OCI-M2 (cell line): Measurements from ENCODE around the gene L3MBTL4.

ENCODE experiments used
- DNase-seq: peaks from one replicate; lab custom pipeline; 2025; ENCODE audit not compliant: unreplicated experiment; lab: John Stamatoyannopoulos, UW

The L3MBTL4 gene

GRCh38 chr18:6367208-6367607, 47.5 kb downstream of the L3MBTL4 start:
- DNase-seq = no peak

- DNase-seq = no peak
Observed at GRCh38 chr18:6366776-6367175, 47.9 kb downstream of the L3MBTL4 start.

GRCh38 chr18:6365385-6365784, 49.3 kb downstream of the L3MBTL4 start:
- DNase-seq = no peak

GRCh38 chr18:6363216-6363615, 51.5 kb downstream of the L3MBTL4 start:
- DNase-seq = no peak

- DNase-seq = no peak
Observed at GRCh38 chr18:6362559-6363129, 52.1 kb downstream of the L3MBTL4 start.

- no peak for DNase-seq
Observed at GRCh38 chr18:6357668-6358067, 57.0 kb downstream of the L3MBTL4 start.

- no peak for DNase-seq
Observed at GRCh38 chr18:6355789-6356589, 58.7 kb downstream of the L3MBTL4 start.

GRCh38 chr18:6352275-6352674, 62.4 kb downstream of the L3MBTL4 start:
- DNase-seq = no peak

- DNase-seq = no peak
Observed at GRCh38 chr18:6342990-6343389, 71.7 kb downstream of the L3MBTL4 start.

- no peak for DNase-seq
Observed at GRCh38 chr18:6341709-6342108, 73.0 kb downstream of the L3MBTL4 start.

- DNase-seq = no peak
Observed at GRCh38 chr18:6341303-6341702, 73.4 kb downstream of the L3MBTL4 start.

- no peak for DNase-seq
Observed at GRCh38 chr18:6340121-6340520, 74.6 kb downstream of the L3MBTL4 start.

GRCh38 chr18:6336239-6336638, 78.5 kb downstream of the L3MBTL4 start:
- no peak for DNase-seq

GRCh38 chr18:6333981-6334380, 80.7 kb downstream of the L3MBTL4 start:
- DNase-seq = no peak

- DNase-seq = no peak
Observed at GRCh38 chr18:6331872-6332271, 82.8 kb downstream of the L3MBTL4 start.

- no peak for DNase-seq
Observed at GRCh38 chr18:6330786-6331185, 83.9 kb downstream of the L3MBTL4 start.

GRCh38 chr18:6328621-6329010, 86.1 kb downstream of the L3MBTL4 start:
- DNase-seq = no peak

- no peak for DNase-seq
Observed at GRCh38 chr18:6327895-6328620, 86.7 kb downstream of the L3MBTL4 start.

GRCh38 chr18:6327485-6327884, 87.2 kb downstream of the L3MBTL4 start:
- DNase-seq = no peak

GRCh38 chr18:6326566-6326965, 88.1 kb downstream of the L3MBTL4 start:
- no peak for DNase-seq

GRCh38 chr18:6323319-6323889, 91.3 kb downstream of the L3MBTL4 start:
- no peak for DNase-seq
